Cardiac muscle cell (in vitro differentiated cells and primary cell): ENCODE data around the gene WFDC2. TPM values are rescaled to one million over a fixed set of nuclear protein-coding genes. Genes with fewer than 3 reads are reported as not detected.

Experiments used
- DNase-seq, 2 donors: peaks; one replicate each; pipeline versions ENCODE4 v3.0.0 to v3.0.0-alpha.2; 2010 to 2017; ENCODE audit warnings: low read depth in 1 of 2, low spot score in 1 of 2
- H3K27ac ChIP-seq: fragments of 200-600 bp; sonication (generic); 2 replicates; pipeline ENCODE4 v1.5.1; 2016
- H3K27me3 ChIP-seq: fragments of 200-600 bp; sonication (generic); 2 replicates; pipeline ENCODE4 v1.6.0; 2016; ENCODE audit warnings: control low read depth
- H3K36me3 ChIP-seq: fragments of 200-600 bp; sonication (generic); 2 replicates; pipeline ENCODE4 v1.5.1; 2016; ENCODE audit warnings: control low read depth
- H3K4me1 ChIP-seq: fragments of 200-600 bp; sonication (generic); 2 replicates; pipeline ENCODE4 v1.8.1; 2017; ENCODE audit warnings: low read depth, mild to moderate bottlenecking, mixed run types
- H3K4me3 ChIP-seq: fragments of 200-600 bp; sonication (generic); 2 replicates; pipeline ENCODE4 v1.5.1; 2016; ENCODE audit warnings: mild to moderate bottlenecking
- H3K9me3 ChIP-seq: fragments of 200-600 bp; sonication (generic); 2 replicates; pipeline ENCODE4 v1.5.1; 2017; ENCODE audit warnings: low read depth, mild to moderate bottlenecking, control low read depth
- polyA plus RNA-seq: library from polyadenylated mRNA; unstranded; fragments of >200 nt; fragmentation: Nextera tagmentation; extraction: Ambion mirVana; gene quantifications from 2 replicates; pipeline ENCODE4 v1.2.1, GENCODE V29; 2016
- total RNA-seq: library from RNA; depleted of rRNA; stranded (reverse); fragments of >200 nt; gene quantifications from 2 replicates; pipeline ENCODE4 v1.2.3, GENCODE V29; 2016
- TF ChIP-seq, protein P1 (sequence below): IDR thresholded peaks from 2 replicates; pipeline ENCODE4 v1.5.1; 2012; ENCODE audit warnings: low read depth, mild to moderate bottlenecking, low read length

Gene WFDC2
- total and polyA plus RNA-seq, 2 experiments from 2014 or later = 0.95 to 7.5 TPM

DNA sequence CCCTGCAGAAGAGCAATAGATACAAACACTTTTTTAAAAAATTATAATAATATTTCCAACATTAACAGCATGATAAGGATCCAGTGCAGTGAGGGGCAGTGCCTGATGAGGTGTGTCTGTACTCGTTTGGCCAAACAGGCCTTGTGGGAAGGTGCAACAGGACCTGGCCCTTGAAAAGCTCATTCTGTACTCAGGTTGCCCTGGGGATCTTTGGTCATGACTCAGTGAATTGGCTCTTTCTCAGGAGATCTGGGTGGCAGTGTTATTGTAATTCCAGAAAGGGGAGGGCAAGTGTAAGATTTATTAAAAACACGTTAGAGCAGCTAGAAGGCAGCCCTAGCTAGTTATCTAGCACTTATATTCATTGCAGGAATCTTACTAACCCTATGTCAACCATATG is 48.7 kb downstream of the WFDC2 start:
- TF ChIP-seq, protein P1, sequence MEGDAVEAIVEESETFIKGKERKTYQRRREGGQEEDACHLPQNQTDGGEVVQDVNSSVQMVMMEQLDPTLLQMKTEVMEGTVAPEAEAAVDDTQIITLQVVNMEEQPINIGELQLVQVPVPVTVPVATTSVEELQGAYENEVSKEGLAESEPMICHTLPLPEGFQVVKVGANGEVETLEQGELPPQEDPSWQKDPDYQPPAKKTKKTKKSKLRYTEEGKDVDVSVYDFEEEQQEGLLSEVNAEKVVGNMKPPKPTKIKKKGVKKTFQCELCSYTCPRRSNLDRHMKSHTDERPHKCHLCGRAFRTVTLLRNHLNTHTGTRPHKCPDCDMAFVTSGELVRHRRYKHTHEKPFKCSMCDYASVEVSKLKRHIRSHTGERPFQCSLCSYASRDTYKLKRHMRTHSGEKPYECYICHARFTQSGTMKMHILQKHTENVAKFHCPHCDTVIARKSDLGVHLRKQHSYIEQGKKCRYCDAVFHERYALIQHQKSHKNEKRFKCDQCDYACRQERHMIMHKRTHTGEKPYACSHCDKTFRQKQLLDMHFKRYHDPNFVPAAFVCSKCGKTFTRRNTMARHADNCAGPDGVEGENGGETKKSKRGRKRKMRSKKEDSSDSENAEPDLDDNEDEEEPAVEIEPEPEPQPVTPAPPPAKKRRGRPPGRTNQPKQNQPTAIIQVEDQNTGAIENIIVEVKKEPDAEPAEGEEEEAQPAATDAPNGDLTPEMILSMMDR = no peak
- no peak overlapping the region for H3K4me3 ChIP-seq
- no peak for DNase-seq
- peaks cover 14% of the 10 kb centered on the region for H3K27me3 ChIP-seq
- no peak overlapping the region for H3K27ac ChIP-seq
- no peaks in the 10 kb centered on the region for H3K9me3 ChIP-seq
- H3K36me3 ChIP-seq = no peaks in the 10 kb centered on the region
- H3K4me1 ChIP-seq = peaks cover 2% of the 10 kb centered on the region

DNA sequence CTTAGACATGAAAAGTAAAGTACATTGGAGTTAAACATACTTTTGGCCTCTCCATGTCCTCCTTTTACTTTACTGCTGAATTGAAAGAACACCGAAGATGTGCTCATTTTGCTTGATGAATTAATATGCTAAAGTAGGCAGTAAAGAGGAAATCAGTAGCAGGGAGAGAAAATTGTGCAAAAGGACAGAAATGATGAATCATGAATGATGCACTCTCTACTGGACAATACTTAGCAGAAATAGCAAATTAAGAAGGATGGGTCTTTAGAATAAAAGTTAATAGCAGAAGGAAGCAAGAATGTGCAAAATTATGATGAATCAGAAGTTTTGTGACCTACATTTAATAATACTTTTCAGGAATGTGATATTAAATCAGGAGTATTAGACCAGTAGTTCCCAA is 54.3 kb downstream of the WFDC2 start:
- Histone ChIP-seq H3K27me3 (peaks cover 4% of the 10 kb centered on the region), H3K36me3 (no peaks in the 10 kb centered on the region), H3K27ac (no peak overlapping the region), H3K4me1 (peaks cover 2% of the 10 kb centered on the region), H3K4me3 (no peak overlapping the region), H3K9me3 (no peaks in the 10 kb centered on the region)
- no peak for DNase-seq
- TF ChIP-seq, protein P1 = no peak

DNA sequence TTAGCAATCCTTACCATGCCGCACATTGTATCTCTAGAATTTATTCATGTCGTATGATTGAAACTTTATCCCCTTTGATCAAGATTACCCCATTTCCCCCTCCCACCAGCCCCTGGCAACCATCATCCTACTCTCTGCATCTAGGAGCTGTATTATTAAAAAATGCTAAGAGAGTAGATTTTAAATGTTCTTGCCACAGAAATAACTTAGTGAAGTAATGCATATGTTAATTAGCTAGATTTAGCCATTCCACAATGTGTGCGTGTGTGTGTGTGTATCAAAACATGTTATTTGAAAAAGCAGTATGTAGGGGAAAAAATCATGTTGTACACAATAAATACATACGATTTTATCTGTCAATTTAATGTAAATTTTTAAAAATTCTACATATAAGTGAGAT is 57.7 kb downstream of the WFDC2 start:
- H3K9me3 ChIP-seq = no peaks in the 10 kb centered on the region
- DNase-seq = no peak
- no peaks in the 10 kb centered on the region for H3K4me1 ChIP-seq
- H3K36me3 ChIP-seq = no peaks in the 10 kb centered on the region
- no peak overlapping the region for H3K4me3 ChIP-seq
- TF ChIP-seq, protein P1 = no peak
- no peak overlapping the region for H3K27ac ChIP-seq
- H3K27me3 ChIP-seq = peaks cover 4% of the 10 kb centered on the region

Other genes starting within 250 kb of the WFDC2 start
- not detected in 2 replicates for gene SEMG2, start 248.4 kb upstream of the WFDC2 start, total RNA-seq
- not detected in 2 replicates for gene SEMG2, start 248.4 kb upstream of the WFDC2 start, polyA plus RNA-seq
- not detected in 2 replicates for gene SLPI, start 215.2 kb upstream of the WFDC2 start, total RNA-seq
- gene SLPI, start 215.2 kb upstream of the WFDC2 start, polyA plus RNA-seq = 6.0 TPM in 1 of 2 replicates, not detected in the other
- gene RBPJL, start 162.9 kb upstream of the WFDC2 start, total RNA-seq = not detected in 2 replicates
- not detected in 2 replicates for gene RBPJL, start 162.9 kb upstream of the WFDC2 start, polyA plus RNA-seq
- not detected in 2 replicates for gene MATN4, start 161.5 kb upstream of the WFDC2 start, total RNA-seq
- gene MATN4, start 161.5 kb upstream of the WFDC2 start, polyA plus RNA-seq = not detected in 2 replicates
- 36.0 and 55.7 TPM in 2 replicates for gene SDC4, start 121.3 kb upstream of the WFDC2 start, total RNA-seq
- 35.4 and 74.4 TPM in 2 replicates for gene SDC4, start 121.3 kb upstream of the WFDC2 start, polyA plus RNA-seq
- gene SYS1, start 106.6 kb upstream of the WFDC2 start, total RNA-seq = 24.5 and 28.0 TPM in 2 replicates
- 16.9 and 20.0 TPM in 2 replicates for gene SYS1, start 106.6 kb upstream of the WFDC2 start, polyA plus RNA-seq
- gene TP53TG5, start 91.4 kb upstream of the WFDC2 start, total RNA-seq = 0.32 and 0.39 TPM in 2 replicates
- gene TP53TG5, start 91.4 kb upstream of the WFDC2 start, polyA plus RNA-seq = 3.5 and 3.8 TPM in 2 replicates
- gene DBNDD2, start 61.5 kb upstream of the WFDC2 start, total RNA-seq = 51.2 and 62.9 TPM in 2 replicates
- 85.4 and 89.3 TPM in 2 replicates for gene DBNDD2, start 61.5 kb upstream of the WFDC2 start, polyA plus RNA-seq
- 84.6 and 87.4 TPM in 2 replicates for gene PIGT, start 53.6 kb upstream of the WFDC2 start, total RNA-seq
- 150 and 156 TPM in 2 replicates for gene PIGT, start 53.6 kb upstream of the WFDC2 start, polyA plus RNA-seq
- gene SPINT3, start 45.9 kb downstream of the WFDC2 start, total RNA-seq = not detected in 2 replicates
- gene SPINT3, start 45.9 kb downstream of the WFDC2 start, polyA plus RNA-seq = not detected in 2 replicates
- not detected in 2 replicates for gene WFDC6, start 69.7 kb downstream of the WFDC2 start, total RNA-seq
- not detected in 2 replicates for gene WFDC6, start 69.7 kb downstream of the WFDC2 start, polyA plus RNA-seq
- not detected in 2 replicates for gene EPPIN, start 77.6 kb downstream of the WFDC2 start, total RNA-seq
- gene EPPIN, start 77.6 kb downstream of the WFDC2 start, polyA plus RNA-seq = not detected in 2 replicates
- gene WFDC8, start 109.5 kb downstream of the WFDC2 start, total RNA-seq = not detected in 2 replicates
- not detected in 2 replicates for gene WFDC8, start 109.5 kb downstream of the WFDC2 start, polyA plus RNA-seq
- gene WFDC10A, start 160.0 kb downstream of the WFDC2 start, total RNA-seq = not detected in 2 replicates
- not detected in 2 replicates for gene WFDC10A, start 160.0 kb downstream of the WFDC2 start, polyA plus RNA-seq
- not detected in 2 replicates for gene WFDC9, start 161.5 kb downstream of the WFDC2 start, total RNA-seq
- not detected in 2 replicates for gene WFDC9, start 161.5 kb downstream of the WFDC2 start, polyA plus RNA-seq
- not detected in 2 replicates for gene WFDC11, start 200.5 kb downstream of the WFDC2 start, total RNA-seq
- gene WFDC11, start 200.5 kb downstream of the WFDC2 start, polyA plus RNA-seq = not detected in 2 replicates
- not detected in 2 replicates for gene WFDC13, start 232.3 kb downstream of the WFDC2 start, total RNA-seq
- not detected in 2 replicates for gene WFDC13, start 232.3 kb downstream of the WFDC2 start, polyA plus RNA-seq
- gene WFDC10B, start 235.3 kb downstream of the WFDC2 start, total RNA-seq = not detected in 2 replicates
- not detected in 2 replicates for gene WFDC10B, start 235.3 kb downstream of the WFDC2 start, polyA plus RNA-seq